ENCODE results near the gene HNRNPCL2. TPM values are rescaled to one million over a fixed set of nuclear protein-coding genes. Genes with fewer than 3 reads are reported as not detected.
"Not testable (repeated sequence)": the region's sequence is repeated elsewhere in the genome, so short reads cannot be mapped to it uniquely, and the experiment has no call there.

Gene HNRNPCL2
- not detected for total RNA-seq

DNA sequence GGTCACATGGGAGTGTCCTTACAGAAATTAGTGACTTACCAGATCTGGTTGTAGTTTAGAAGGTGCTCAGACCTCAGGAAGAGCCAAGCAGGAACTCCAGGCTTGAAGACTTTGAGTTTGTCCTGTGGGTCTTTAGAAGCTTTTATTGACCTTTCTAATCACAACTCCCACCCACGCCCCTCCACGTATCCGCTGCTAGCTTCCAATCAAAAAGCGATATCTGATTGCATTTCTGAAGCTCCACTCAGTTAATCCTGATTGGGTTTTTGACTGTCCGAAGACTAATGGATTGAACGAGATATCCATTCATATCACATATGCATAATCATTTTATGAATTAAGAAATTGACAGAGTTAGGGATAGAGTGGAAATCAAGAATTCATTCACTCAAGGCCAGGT is at the start of gene HNRNPCL2:
HNRNPCL2 (minus strand) TSS at position 101 of the 400 bp plus-strand sequence. CDS start 454 bp downstream, outside the sequence.
- H3K9me3 Mint-ChIP-seq (ENCODE audit: low read depth); H3K36me3 Mint-ChIP-seq; H3K27me3 Mint-ChIP-seq; H3K4me3 Mint-ChIP-seq; DNase-seq; H3K27ac Mint-ChIP-seq; ATAC-seq; CTCF ChIA-PET; H3K4me1 Mint-ChIP-seq: not testable (repeated sequence)

DNA sequence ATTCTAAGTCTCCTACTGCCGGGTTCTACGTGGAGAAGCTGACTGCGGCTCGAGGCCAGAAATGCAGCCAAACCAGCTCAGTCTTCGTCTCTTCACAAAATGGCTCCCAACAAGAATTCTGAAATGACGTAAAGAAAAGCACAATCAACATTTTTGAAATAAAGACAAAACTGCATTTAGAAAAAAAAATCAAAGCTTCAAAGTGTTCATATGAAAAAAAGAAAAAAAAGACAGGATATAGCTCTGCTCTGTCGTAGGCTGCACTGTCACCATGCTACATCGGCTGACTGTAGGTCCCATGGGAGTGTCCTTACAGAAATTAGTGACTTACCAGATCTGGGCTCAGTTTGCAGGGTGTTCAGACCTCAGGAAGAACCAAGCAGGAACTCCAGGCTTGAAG is 48.9 kb upstream of the HNRNPCL2 start, which contains the start of gene HNRNPCL4:
HNRNPCL4 (minus strand) TSS at position 101 of the 400 bp plus-strand sequence. CDS start 164 bp downstream, outside the sequence.
- CTCF ChIA-PET; H3K27me3 Mint-ChIP-seq; H3K27ac Mint-ChIP-seq; H3K4me1 Mint-ChIP-seq; H3K36me3 Mint-ChIP-seq; ATAC-seq; H3K9me3 Mint-ChIP-seq (ENCODE audit: low read depth); H3K4me3 Mint-ChIP-seq; DNase-seq: not testable (repeated sequence)

GRCh38 chr1:13155909-13156308 is 39.3 kb upstream of the HNRNPCL2 start, which contains the start of gene PRAMEF26:
Gene PRAMEF26 (minus strand): TSS chr1:13156009. CDS start chr1:13153095, 2,914 bp downstream.
- H3K27ac Mint-ChIP-seq; H3K36me3 Mint-ChIP-seq; CTCF ChIA-PET; ATAC-seq; H3K4me3 Mint-ChIP-seq; H3K27me3 Mint-ChIP-seq; DNase-seq; H3K9me3 Mint-ChIP-seq (ENCODE audit: low read depth); H3K4me1 Mint-ChIP-seq: not testable (repeated sequence)

- H3K27ac Mint-ChIP-seq; H3K4me3 Mint-ChIP-seq; H3K36me3 Mint-ChIP-seq; ATAC-seq; H3K27me3 Mint-ChIP-seq; CTCF ChIA-PET; DNase-seq; H3K4me1 Mint-ChIP-seq; H3K9me3 Mint-ChIP-seq (ENCODE audit: low read depth): not testable (repeated sequence)
Measured at GRCh38 chr1:13070474-13070873, 46.2 kb downstream of the HNRNPCL2 start, which contains the start of gene PRAMEF25. Gene PRAMEF25 (plus strand): TSS chr1:13070774. CDS start chr1:13073694, 2,920 bp downstream.

Other genes starting within 250 kb of the HNRNPCL2 start
- gene PRAMEF4, start 230.7 kb downstream of the HNRNPCL2 start, total RNA-seq, result not detected
- not detected for gene PRAMEF10, start 218.6 kb downstream of the HNRNPCL2 start, total RNA-seq
- gene PRAMEF7, start 200.2 kb downstream of the HNRNPCL2 start, total RNA-seq, result not detected
- not detected for gene PRAMEF6, start 169.3 kb downstream of the HNRNPCL2 start, total RNA-seq
- not detected for gene PRAMEF27, start 60.3 kb downstream of the HNRNPCL2 start, total RNA-seq
- gene HNRNPCL3, start 56.1 kb downstream of the HNRNPCL2 start, total RNA-seq, result not detected
- not detected for gene PRAMEF25, start 46.1 kb downstream of the HNRNPCL2 start, total RNA-seq
- gene PRAMEF26, start 39.2 kb upstream of the HNRNPCL2 start, total RNA-seq, result not detected
- gene HNRNPCL4, start 48.8 kb upstream of the HNRNPCL2 start, total RNA-seq, result not detected
- not detected for gene PRAMEF9, start 55.0 kb upstream of the HNRNPCL2 start, total RNA-seq
- not detected for gene PRAMEF13, start 84.6 kb upstream of the HNRNPCL2 start, total RNA-seq
- gene PRAMEF18, start 109.3 kb upstream of the HNRNPCL2 start, total RNA-seq, result not detected
- gene PRAMEF5, start 137.3 kb upstream of the HNRNPCL2 start, total RNA-seq, result not detected
- not detected for gene PRAMEF8, start 168.3 kb upstream of the HNRNPCL2 start, total RNA-seq
- not detected for gene PRAMEF33, start 186.7 kb upstream of the HNRNPCL2 start, total RNA-seq
- gene PRAMEF15, start 198.7 kb upstream of the HNRNPCL2 start, total RNA-seq, result not detected
- not detected for gene PRAMEF14, start 230.3 kb upstream of the HNRNPCL2 start, total RNA-seq